NT2/D1 (cell line): ENCODE results near the gene GSTM2.

Source experiments
- DNase-seq: peaks from one replicate; pipeline ENCODE4 v3.0.0-alpha.2; 2011; ENCODE audit warnings: low read depth, low spot score
- H3K27me3 ChIP-seq: 2 replicates; pipeline ENCODE4 v1.6.0; 2011; ENCODE audit warnings: mild to moderate bottlenecking; ENCODE audit not compliant: insufficient read length, insufficient read depth
- H3K36me3 ChIP-seq: 2 replicates; pipeline ENCODE4 v1.6.1; 2011; ENCODE audit warnings: mild to moderate bottlenecking, low read length, mixed read lengths; ENCODE audit not compliant: insufficient read depth, insufficient read length
- H3K4me1 ChIP-seq: 2 replicates; pipeline ENCODE4 v1.5.1; 2011; ENCODE audit not compliant: insufficient read depth, insufficient read length
- H3K4me3 ChIP-seq: 2 replicates; pipeline ENCODE4 v1.5.1; 2011; ENCODE audit warnings: low read depth; ENCODE audit not compliant: insufficient read length
- H3K9ac ChIP-seq: 2 replicates; pipeline ENCODE4 v1.6.0; 2011; ENCODE audit warnings: low read depth; ENCODE audit not compliant: insufficient read length
- H3K9me3 ChIP-seq: 2 replicates; pipeline ENCODE4 v1.5.1; 2011; ENCODE audit warnings: mild to moderate bottlenecking, low read length; ENCODE audit not compliant: insufficient read depth
- SUZ12 ChIP-seq: IDR thresholded peaks from 2 replicates; pipeline ENCODE4 v1.6.1; 2011; ENCODE audit not compliant: insufficient read length, insufficient read depth; ENCODE audit errors: extremely low read depth
- YY1 ChIP-seq: IDR thresholded peaks from 2 replicates; pipeline ENCODE4 v1.6.1; 2011; ENCODE audit not compliant: insufficient read length, insufficient read depth
- ZNF274 ChIP-seq: IDR thresholded peaks from 2 replicates; pipeline ENCODE4 v1.6.1; 2011; ENCODE audit warnings: mild to moderate bottlenecking, low read depth, low read length

The GSTM2 gene

DNA sequence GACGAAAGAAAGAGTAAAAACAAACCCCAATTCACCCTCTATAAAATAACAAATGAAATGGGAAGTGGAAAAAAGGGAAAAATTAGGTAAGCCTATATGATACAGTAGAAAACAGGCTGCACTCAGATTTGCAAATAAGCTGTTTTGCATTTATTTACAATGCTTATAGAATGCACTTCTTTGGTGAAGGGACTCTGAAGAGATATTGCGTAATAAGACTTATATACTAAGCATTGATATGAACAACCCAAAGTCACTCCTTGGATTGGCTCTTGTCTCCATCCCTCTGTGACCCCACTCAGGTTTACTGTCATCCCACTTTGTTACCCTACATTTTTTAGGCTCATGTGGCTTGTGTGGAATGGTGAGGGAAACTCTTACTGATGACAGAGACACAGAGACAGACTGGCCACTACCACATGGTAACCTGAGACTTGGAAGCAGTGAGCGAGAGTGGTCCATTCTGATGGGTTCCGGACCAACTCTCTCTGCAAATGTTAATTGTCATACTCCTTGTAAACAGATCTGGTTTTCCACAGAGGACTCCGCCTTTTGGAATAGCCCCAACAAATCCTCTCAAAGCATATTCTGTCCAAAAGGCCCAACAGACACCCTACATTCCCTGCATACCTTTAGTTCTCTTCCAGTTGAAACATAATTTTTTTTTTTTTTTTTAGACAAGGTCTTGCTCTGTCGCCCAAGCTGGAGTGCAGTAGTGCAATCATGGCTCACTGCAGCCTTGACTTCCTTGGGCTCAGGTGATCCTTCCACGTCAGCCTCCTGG is 55.2 kb downstream of the GSTM2 start:
- H3K27me3 ChIP-seq: no peaks in the 10 kb centered on the region
- H3K4me1 ChIP-seq: no peaks in the 10 kb centered on the region
- H3K4me3 ChIP-seq: no peak overlapping the region
- TF ChIP-seq YY1: no peak
- no peak for TF ChIP-seq ZNF274
- TF ChIP-seq SUZ12: no peak
- H3K36me3 ChIP-seq: no peaks in the 10 kb centered on the region
- H3K9me3 ChIP-seq: peaks cover 30% of the 10 kb centered on the region
- no peak overlapping the region for H3K9ac ChIP-seq
- DNase-seq: no peak
